Ascending aorta (tissue), 2 donors: Measurements from ENCODE around the gene LARGE1. TPM values are rescaled to one million over a fixed set of nuclear protein-coding genes. Genes with fewer than 3 reads are reported as not detected.

Experiments used
- DNase-seq, 2 donors: peaks; one replicate each; pipeline ENCODE4 v3.0.0-alpha.2; 2019; ENCODE audit warnings: low spot score in 2 of 2
- H3K27ac ChIP-seq, 2 donors: fragments of 200-600 bp; sonication (generic); one replicate each; pipeline ENCODE4 v1.5.1; 2016 to 2017; ENCODE audit warnings: mild to moderate bottlenecking in 1 of 2
- H3K27me3 ChIP-seq: fragments of 200-600 bp; sonication (generic); one replicate; pipeline ENCODE4 v1.5.1; 2017
- H3K36me3 ChIP-seq, 2 donors: fragments of 200-600 bp; sonication (generic); one replicate each; pipeline ENCODE4 v1.5.1; 2016
- H3K4me1 ChIP-seq, 2 donors: fragments of 200-600 bp; sonication (generic); one replicate each; pipeline ENCODE4 v1.5.1; 2016 to 2017; ENCODE audit warnings: mild to moderate bottlenecking in 1 of 2
- H3K4me3 ChIP-seq, 2 donors: fragments of 200-600 bp; sonication (generic); one replicate each; pipeline ENCODE4 v1.5.1; 2016 to 2017; ENCODE audit warnings: mild to moderate bottlenecking in 1 of 2
- H3K9me3 ChIP-seq, 2 donors: fragments of 200-600 bp; sonication (generic); one replicate each; pipeline ENCODE4 v1.5.1; 2016
- intact Hi-C: fragments of 100-400 bp; cut with DNase I; formaldehyde crosslinking; loops from one replicate; pipeline ENCODE4 v1.15.1; 2023
- total RNA-seq: library from RNA; depleted of rRNA; stranded (reverse); fragments of >200 nt; gene quantifications from one replicate; pipeline ENCODE4 v1.1.0, GENCODE V29; 2016
- TF ChIP-seq, protein P1 (sequence below), 3 experiments: fragments of 200-600 bp in 2 of 3; fragments of 450-650 bp in 1 of 3; sonication (generic) in 2 of 3; IDR thresholded peaks; one replicate each; pipeline ENCODE4 v1.5.1; 2016 to 2019; ENCODE audit warnings: antibody characterized with exemption in 3 of 3, mild to moderate bottlenecking in 1 of 3, moderate library complexity in 1 of 3

LARGE1 gene
- total RNA-seq, 1 donor from 2014 or later, result 40.6 TPM

DNA sequence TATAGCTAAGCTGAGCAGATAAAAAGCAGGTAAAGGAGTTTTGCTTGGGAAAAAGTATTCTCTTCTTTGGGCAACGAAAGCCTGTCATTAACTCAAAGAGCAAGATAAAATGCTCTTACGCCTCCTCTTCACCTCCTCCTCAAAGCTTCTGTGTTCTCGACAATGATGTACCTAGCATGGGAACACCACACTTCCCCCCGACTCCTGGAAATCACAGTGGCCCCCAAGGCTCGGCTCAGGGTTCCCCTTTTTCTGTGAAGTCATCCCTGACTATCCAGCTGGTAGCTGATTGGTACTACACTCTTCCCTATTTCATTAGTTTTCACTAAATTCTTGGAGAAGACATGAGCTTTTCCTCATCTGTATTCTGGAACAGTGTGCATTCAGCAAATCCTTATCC is 336.1 kb downstream of the LARGE1 start:
- no peaks in the 10 kb centered on the region for H3K27me3 ChIP-seq
- no peaks in the 10 kb centered on the region for H3K9me3 ChIP-seq
- intact Hi-C loops, result no loop called here
- H3K27ac ChIP-seq, result no peak overlapping the region
- H3K36me3 ChIP-seq, result no peaks in the 10 kb centered on the region
- no peak overlapping the region for H3K4me3 ChIP-seq
- H3K4me1 ChIP-seq, result no peaks in the 10 kb centered on the region
- DNase-seq, result no peak
- TF ChIP-seq, protein P1, sequence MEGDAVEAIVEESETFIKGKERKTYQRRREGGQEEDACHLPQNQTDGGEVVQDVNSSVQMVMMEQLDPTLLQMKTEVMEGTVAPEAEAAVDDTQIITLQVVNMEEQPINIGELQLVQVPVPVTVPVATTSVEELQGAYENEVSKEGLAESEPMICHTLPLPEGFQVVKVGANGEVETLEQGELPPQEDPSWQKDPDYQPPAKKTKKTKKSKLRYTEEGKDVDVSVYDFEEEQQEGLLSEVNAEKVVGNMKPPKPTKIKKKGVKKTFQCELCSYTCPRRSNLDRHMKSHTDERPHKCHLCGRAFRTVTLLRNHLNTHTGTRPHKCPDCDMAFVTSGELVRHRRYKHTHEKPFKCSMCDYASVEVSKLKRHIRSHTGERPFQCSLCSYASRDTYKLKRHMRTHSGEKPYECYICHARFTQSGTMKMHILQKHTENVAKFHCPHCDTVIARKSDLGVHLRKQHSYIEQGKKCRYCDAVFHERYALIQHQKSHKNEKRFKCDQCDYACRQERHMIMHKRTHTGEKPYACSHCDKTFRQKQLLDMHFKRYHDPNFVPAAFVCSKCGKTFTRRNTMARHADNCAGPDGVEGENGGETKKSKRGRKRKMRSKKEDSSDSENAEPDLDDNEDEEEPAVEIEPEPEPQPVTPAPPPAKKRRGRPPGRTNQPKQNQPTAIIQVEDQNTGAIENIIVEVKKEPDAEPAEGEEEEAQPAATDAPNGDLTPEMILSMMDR (IDR thresholded peaks at IDR 0.05), result no peak

DNA sequence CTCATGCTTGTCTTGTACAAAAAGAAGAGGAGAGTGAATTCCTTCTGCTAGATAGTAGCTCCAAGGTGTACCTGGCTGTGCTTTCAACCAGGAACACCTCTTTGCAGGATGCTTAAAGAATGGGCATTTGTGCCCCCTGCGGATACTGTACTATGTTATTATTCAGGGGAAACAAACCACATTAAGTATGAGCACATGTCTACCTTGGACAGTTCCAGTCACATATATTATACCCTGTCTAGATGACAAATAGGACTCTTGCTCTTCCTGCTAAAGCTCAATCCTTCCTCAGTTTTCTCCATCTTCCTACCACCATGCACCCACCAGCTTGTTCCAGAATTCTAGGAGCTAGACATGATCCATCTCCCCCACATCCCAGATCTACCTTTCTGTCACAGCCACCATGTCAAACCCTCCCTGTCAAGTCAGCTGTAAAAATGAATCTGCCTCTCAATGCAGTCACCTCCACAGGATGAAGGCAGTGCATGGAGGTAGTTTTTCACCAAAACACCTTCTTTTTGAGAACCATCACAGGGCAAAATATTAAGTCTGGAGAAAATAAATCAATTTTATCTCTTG is 337.4 kb downstream of the LARGE1 start:
- TF ChIP-seq, protein P1 (IDR thresholded peaks at IDR 0.05), result no peak
- Histone ChIP-seq H3K36me3 (no peaks in the 10 kb centered on the region), H3K9me3 (no peaks in the 10 kb centered on the region), H3K4me1 (no peaks in the 10 kb centered on the region), H3K27me3 (no peaks in the 10 kb centered on the region), H3K27ac (no peak overlapping the region), H3K4me3 (no peak overlapping the region)
- DNase-seq, result no peak
- intact Hi-C loops, result no loop called here

DNA sequence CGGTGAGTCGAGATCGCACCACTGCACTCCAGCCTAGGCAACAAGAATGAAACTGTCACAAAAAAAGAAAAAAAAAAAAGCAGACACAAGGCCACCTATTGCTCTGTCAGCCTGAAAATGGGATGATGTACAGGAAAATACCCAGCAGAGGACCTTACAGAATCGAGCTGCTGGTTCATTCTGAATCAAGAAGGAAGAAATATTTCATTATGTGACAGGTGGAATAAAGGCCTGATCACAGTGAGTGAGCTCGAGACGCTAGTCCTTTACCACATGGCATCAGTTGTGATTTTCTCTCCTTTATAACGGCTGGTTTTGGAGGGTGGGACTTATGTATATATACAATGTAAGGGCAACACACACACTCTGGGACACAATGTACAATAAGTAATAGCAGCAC is 340.0 kb downstream of the LARGE1 start:
- intact Hi-C loops, result no loop called here
- Histone ChIP-seq H3K9me3 (no peaks in the 10 kb centered on the region), H3K4me1 (no peaks in the 10 kb centered on the region), H3K27ac (no peak overlapping the region), H3K4me3 (no peak overlapping the region), H3K36me3 (no peaks in the 10 kb centered on the region), H3K27me3 (no peaks in the 10 kb centered on the region)
- DNase-seq, result no peak
- TF ChIP-seq, protein P1 (IDR thresholded peaks at IDR 0.05), result no peak

DNA sequence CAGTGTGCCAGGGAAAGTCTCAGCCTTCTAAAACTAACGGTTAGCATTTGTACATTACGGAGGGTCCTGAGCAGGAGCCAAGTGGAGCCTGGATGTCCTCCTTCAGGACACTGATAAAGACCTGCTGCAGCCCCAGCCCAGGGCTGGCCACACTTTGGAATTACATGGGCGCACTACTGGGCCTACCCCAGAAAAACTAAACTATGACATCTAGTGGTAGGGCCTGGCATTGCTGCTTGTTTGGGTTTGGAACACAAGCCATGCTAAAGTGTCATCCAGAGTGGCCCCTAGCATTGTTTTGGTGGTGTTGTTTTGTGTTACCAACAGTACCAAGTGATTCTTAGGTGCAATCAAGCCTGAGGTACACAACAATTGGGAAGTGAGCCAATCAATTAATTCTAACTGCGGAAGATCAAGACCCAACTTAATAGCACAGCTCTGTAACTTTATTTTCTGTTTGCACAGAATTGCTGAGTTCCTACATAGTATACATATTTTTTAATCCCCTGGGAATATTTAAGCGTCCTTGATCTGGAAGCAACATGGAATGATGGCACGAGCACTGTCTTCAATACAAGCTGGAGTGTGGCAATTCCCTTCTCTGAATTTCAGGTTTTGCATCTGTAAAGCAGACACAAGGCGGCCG is 340.7 kb downstream of the LARGE1 start:
- TF ChIP-seq, protein P1 (IDR thresholded peaks at IDR 0.05), result peak; percentile 47 to 81 (median 74)
- Histone ChIP-seq H3K4me3 (no peak overlapping the region), H3K9me3 (no peaks in the 10 kb centered on the region), H3K4me1 (no peaks in the 10 kb centered on the region), H3K27ac (no peak overlapping the region), H3K27me3 (no peaks in the 10 kb centered on the region), H3K36me3 (no peaks in the 10 kb centered on the region)
- intact Hi-C loops, result loop anchor here (1.0 kb wide), 2 partner anchors 60 to 277 kb away; no protein-coding TSS in a partner anchor
- no peak for DNase-seq

DNA sequence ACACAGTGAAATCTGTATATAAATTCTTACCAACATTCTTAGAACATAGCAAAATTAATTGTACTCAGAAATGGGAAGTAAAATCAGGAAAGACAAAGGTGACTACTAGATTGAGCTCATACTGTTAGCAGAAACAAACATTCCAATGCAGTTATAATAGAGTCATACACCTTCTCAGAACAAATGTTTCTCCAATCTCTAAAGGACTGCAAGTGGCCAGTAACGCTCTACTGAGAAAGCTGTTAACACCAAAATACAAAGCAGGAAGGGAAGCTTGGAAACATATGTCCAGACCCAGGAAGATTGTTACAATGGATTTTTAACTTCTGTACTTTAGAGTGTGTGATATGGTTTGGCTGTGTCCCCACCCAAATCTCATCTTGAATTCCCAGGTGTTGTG is 341.5 kb downstream of the LARGE1 start:
- Histone ChIP-seq H3K36me3 (no peaks in the 10 kb centered on the region), H3K4me3 (no peak overlapping the region), H3K4me1 (no peaks in the 10 kb centered on the region), H3K9me3 (no peaks in the 10 kb centered on the region), H3K27me3 (no peaks in the 10 kb centered on the region), H3K27ac (no peak overlapping the region)
- TF ChIP-seq, protein P1 (IDR thresholded peaks at IDR 0.05), result no peak
- intact Hi-C loops, result loop anchor here (1.0 kb wide), 2 partner anchors 59 to 276 kb away; no protein-coding TSS in a partner anchor
- DNase-seq, result no peak
